Pancreas (tissue), 10 donors: ENCODE measurements around the gene INTS1. TPM values are rescaled to one million over a fixed set of nuclear protein-coding genes. Genes with fewer than 3 reads are reported as not detected.

Experiments
- ATAC-seq, 4 donors: fragments of 200-7000 bp; cut with Tn5 transposase; one replicate each; pipeline versions ENCODE4 v1.8.0 to v1.9.1; 2020; ENCODE audit warnings: mild to moderate bottlenecking in 4 of 4, moderate library complexity in 4 of 4
- DNase-seq, 6 donors: peaks; one replicate each; pipeline ENCODE4 v3.0.0-alpha.2; 2020
- FAIRE-seq: peaks from 2 replicates; lab custom pipeline; 2012; peaks lifted over from hg19 to GRCh38; lab: Jason Lieb, UNC
- H3K27ac ChIP-seq, 4 donors: fragments of 200-600 bp; sonication (generic); 1 replicate in 3 of 4; 2 replicates in 1 of 4; pipeline versions ENCODE4 v1.5.0 to v1.8.0; 2020
- H3K27me3 ChIP-seq, 4 donors: fragments of 200-600 bp; one replicate each; pipeline ENCODE4 v1.8.0; 2021
- H3K36me3 ChIP-seq, 3 donors: fragments of 200-600 bp; sonication (generic) in 1 of 3; one replicate each; pipeline versions ENCODE4 v1.5.0 to v1.8.0; 2020 to 2021
- H3K4me1 ChIP-seq, 3 donors: fragments of 200-600 bp; one replicate each; pipeline ENCODE4 v1.8.0; 2021
- H3K4me3 ChIP-seq, 4 donors: fragments of 200-600 bp; sonication (generic) in 2 of 4; one replicate each; pipeline versions ENCODE4 v1.5.0 to v1.8.0; 2020 to 2021
- H3K9me3 ChIP-seq, 4 donors: fragments of 200-600 bp; one replicate each; pipeline ENCODE4 v1.8.0; 2021
- CTCF ChIP-seq, 4 donors: fragments of 200-600 bp; sonication (generic) in 3 of 4; IDR thresholded peaks; one replicate each; pipeline versions ENCODE4 v1.5.0 to v1.8.0; 2021; ENCODE audit warnings: antibody characterized with exemption in 4 of 4
- WGBS, 2 donors: extraction: QIAGEN DNeasy Blood & Tissue Kit; methylation state at CpG; one replicate each; pipeline ENCODE4 v1.1.7; 2013; 5-methylcytosine and 5-hydroxymethylcytosine counted together
- intact Hi-C, 3 donors: fragments of 100-400 bp; cut with DNase I; formaldehyde crosslinking; loops; one replicate each; pipeline versions ENCODE4 v1.11.1 to v1.14.2; 2022
- polyA plus RNA-seq, 2 donors: library from polyadenylated mRNA; stranded (reverse); fragments of 200-250 nt; gene quantifications; one replicate each; pipeline ENCODE4 v1.2.3, GENCODE V29; 2013
- total RNA-seq, 6 donors: library from RNA; stranded (reverse); fragmentation: NEBNext Ultra II Directional in 4 of 6; extraction: Animal tissue kit (Norgen Biotek cat#: 25700) in 4 of 6; gene quantifications; one replicate each; pipeline versions ENCODE4 v1.2.1 to v1.2.4, GENCODE V29; 2021 to 2023
- donor health status: healthy with polysubstance abuse.
- donor health status: DM: no; HTN: no; CAD: no; lungs with moderate emphysema.
- donor health status: DM: no; HTN: no; CAD: no.
- donor health status: control.
- donor health status: control.
- donor health status: Bipolar disorder and iron deficiency.
- donor health status: DM: yes; HTN: yes; CAD: no.
- donor health status: DM: no; HTN: no; CAD: no.
- donor health status: DM: no; HTN: no; CAD: no.
- donor health status: DM: yes; HTN: yes; CAD: no.

The INTS1 gene
- total and polyA plus RNA-seq, 8 donors, result 45.0 to 166 (median 62.2) TPM

GRCh38 chr7:1441615-1442354 lies 62.4 kb downstream of the INTS1 start:
- Histone ChIP-seq H3K27me3 (no peaks in the 10 kb centered on the region), H3K4me3 (no peak overlapping the region), H3K27ac (no peak overlapping the region), H3K4me1 (no peaks in the 10 kb centered on the region), H3K9me3 (no peaks in the 10 kb centered on the region), H3K36me3 (no peaks in the 10 kb centered on the region)
- ATAC-seq (no peak), DNase-seq (no peak), FAIRE-seq (no peak)
- intact Hi-C loops, result loop anchor here in 1 of 3 donors (10.0 kb wide), 1 partner anchor 63 kb away; the partner anchor contains the start of gene INTS1
- no peak for TF ChIP-seq CTCF (IDR thresholded peaks at IDR 0.05)
- 91% methylated on average over 40 to 41 of the region's 41 CpGs for WGBS, 2 donors

GRCh38 chr7:1440620-1441019 lies 63.6 kb downstream of the INTS1 start:
- ATAC-seq (no peak), FAIRE-seq (no peak), DNase-seq (no peak)
- WGBS, 2 donors, result 87 to 92% methylated on average over 10 of the region's 10 CpGs
- H3K36me3 ChIP-seq, result no peaks in the 10 kb centered on the region
- H3K4me3 ChIP-seq, result no peak overlapping the region
- H3K9me3 ChIP-seq, result no peaks in the 10 kb centered on the region
- no peak overlapping the region for H3K27ac ChIP-seq
- H3K4me1 ChIP-seq, result no peaks in the 10 kb centered on the region
- no peak for TF ChIP-seq CTCF (IDR thresholded peaks at IDR 0.05)
- no peaks in the 10 kb centered on the region for H3K27me3 ChIP-seq
- intact Hi-C loops, result loop anchor here in 1 of 3 donors (10.0 kb wide), 1 partner anchor 64 kb away; the partner anchor contains the start of gene INTS1

- 85 to 90% methylated on average over 31 of the region's 31 CpGs for WGBS, 2 donors
- Histone ChIP-seq H3K27ac (no peak overlapping the region), H3K9me3 (no peaks in the 10 kb centered on the region), H3K4me1 (no peaks in the 10 kb centered on the region), H3K4me3 (no peak overlapping the region), H3K36me3 (no peaks in the 10 kb centered on the region), H3K27me3 (no peaks in the 10 kb centered on the region)
- peak in 3 of 4 donors; percentile 13 to 59 (median 25) for ATAC-seq
- intact Hi-C loops, result loop anchor here (5.0 to 10.0 kb wide), 3 partner anchors 33 to 245 kb away; partner anchors contain the start of gene INTS1 (in 1 of the 3)
- no peak for TF ChIP-seq CTCF (IDR thresholded peaks at IDR 0.05)
- no peak for FAIRE-seq
- peak in 2 of 6 donors; percentile 34 to 75 for DNase-seq
These were observed 64.5 kb downstream of the INTS1 start for GRCh38 chr7:1439373-1440363.

GRCh38 chr7:1438821-1439220 lies 65.4 kb downstream of the INTS1 start:
- intact Hi-C loops, result loop anchor here in 2 of 3 donors (5.0 to 10.0 kb wide), 2 partner anchors 33 to 244 kb away; no protein-coding TSS in a partner anchor
- H3K4me3 ChIP-seq, result no peak overlapping the region
- 81 to 84% methylated on average over 15 of the region's 15 CpGs for WGBS, 2 donors
- H3K27me3 ChIP-seq, result no peaks in the 10 kb centered on the region
- FAIRE-seq (no peak), DNase-seq (peak in 2 of 6 donors; percentile 15 to 60), ATAC-seq (no peak)
- no peaks in the 10 kb centered on the region for H3K36me3 ChIP-seq
- no peak for TF ChIP-seq CTCF (IDR thresholded peaks at IDR 0.05)
- H3K9me3 ChIP-seq, result no peaks in the 10 kb centered on the region
- no peaks in the 10 kb centered on the region for H3K4me1 ChIP-seq
- H3K27ac ChIP-seq, result no peak overlapping the region
